ENCODE measurements around the gene BRSK2. TPM values are rescaled to one million over a fixed set of nuclear protein-coding genes. Genes with fewer than 3 reads are reported as not detected.
A peak's percentile ranks its signal among the peaks of the same experiment; 100 is the strongest.
"Not testable (repeated sequence)": the region's sequence is repeated elsewhere in the genome, so short reads cannot be mapped to it uniquely, and the experiment has no call there.

The BRSK2 gene
- total and polyA plus RNA-seq, 2 experiments from 2014 or later, result 4.7 to 13.6 TPM

DNA sequence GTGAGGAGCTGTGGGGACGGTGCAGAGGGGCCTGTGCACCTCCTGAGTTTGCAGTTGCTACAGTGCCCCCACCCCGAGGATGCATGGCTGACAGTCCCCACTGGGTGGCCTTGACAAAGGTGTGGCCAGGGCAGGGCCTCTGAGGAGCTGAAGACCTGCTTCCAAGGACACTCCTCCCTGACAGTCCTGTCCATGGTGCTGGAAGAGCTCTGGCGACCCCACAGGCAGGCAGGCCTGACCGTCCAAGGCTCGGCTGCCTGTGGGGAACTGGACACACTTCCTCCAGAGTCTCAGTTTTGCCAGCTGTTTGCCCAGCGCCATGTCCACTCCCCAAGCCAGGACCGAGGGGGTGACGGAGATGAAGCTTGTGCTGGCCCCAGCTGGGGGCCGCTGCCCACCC is 32.7 kb downstream of the BRSK2 start:
- Histone ChIP-seq H3K9me2 (replicated peaks; ENCODE audit: insufficient read depth) (no peaks in the 10 kb centered on the region), H3K4me3 (no peak overlapping the region), H4K20me1 (ENCODE audit: insufficient read depth, poor library complexity, severe bottlenecking) (no peaks in the 10 kb centered on the region), H3K4me2 (no peak overlapping the region), H2AFZ (no peak overlapping the region), H3K27me3 (no peaks in the 10 kb centered on the region), H3K27ac (no peak overlapping the region), H3K79me2 (no peaks in the 10 kb centered on the region), H3K9me3 (ENCODE audit: low read depth) (no peaks in the 10 kb centered on the region), H3K4me1 (ENCODE audit: insufficient read depth) (no peaks in the 10 kb centered on the region), H3K36me3 (replicated peaks; ENCODE audit: insufficient read depth, low read depth) (no peaks in the 10 kb centered on the region)
- 67% methylated on average over 9 of the region's 9 CpGs for WGBS (ENCODE audit: low lambda C conversion rate, missing lambda C conversion rate)
- TF ChIP-seq, protein P1, sequence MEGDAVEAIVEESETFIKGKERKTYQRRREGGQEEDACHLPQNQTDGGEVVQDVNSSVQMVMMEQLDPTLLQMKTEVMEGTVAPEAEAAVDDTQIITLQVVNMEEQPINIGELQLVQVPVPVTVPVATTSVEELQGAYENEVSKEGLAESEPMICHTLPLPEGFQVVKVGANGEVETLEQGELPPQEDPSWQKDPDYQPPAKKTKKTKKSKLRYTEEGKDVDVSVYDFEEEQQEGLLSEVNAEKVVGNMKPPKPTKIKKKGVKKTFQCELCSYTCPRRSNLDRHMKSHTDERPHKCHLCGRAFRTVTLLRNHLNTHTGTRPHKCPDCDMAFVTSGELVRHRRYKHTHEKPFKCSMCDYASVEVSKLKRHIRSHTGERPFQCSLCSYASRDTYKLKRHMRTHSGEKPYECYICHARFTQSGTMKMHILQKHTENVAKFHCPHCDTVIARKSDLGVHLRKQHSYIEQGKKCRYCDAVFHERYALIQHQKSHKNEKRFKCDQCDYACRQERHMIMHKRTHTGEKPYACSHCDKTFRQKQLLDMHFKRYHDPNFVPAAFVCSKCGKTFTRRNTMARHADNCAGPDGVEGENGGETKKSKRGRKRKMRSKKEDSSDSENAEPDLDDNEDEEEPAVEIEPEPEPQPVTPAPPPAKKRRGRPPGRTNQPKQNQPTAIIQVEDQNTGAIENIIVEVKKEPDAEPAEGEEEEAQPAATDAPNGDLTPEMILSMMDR (IDR thresholded peaks at IDR 0.05; ENCODE audit: poor library complexity), result no peak
- no peak for TF ChIP-seq EZH2 (IDR thresholded peaks at IDR 0.05; ENCODE audit: borderline replicate concordance)
- no peak for TF ChIP-seq EZH2phosphoT487 (IDR thresholded peaks at IDR 0.05; ENCODE audit: low read depth, severe bottlenecking, unreplicated experiment)
- peak; percentile 45 for DNase-seq (ENCODE audit: low spot score)

DNA sequence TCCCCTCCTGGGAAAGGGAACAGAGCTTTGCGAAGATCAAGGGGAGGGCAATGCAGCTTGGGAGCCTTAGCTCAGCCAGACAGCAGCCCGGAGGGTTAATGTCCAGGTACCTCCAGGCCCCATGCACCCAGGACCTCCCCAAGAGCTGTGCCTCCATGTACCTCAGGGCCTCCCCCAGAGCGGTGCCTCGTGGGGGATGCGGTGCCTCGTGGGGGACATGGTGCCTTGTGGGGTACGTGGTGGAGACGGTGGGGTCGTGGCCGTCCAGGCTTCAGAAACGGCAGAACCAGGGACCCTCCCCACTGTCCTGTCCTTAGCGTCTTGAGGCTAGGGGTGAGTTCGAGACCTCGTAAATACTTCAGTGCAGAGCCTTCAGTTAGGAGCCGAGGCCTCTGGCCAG is 33.2 kb downstream of the BRSK2 start:
- Histone ChIP-seq H3K27me3 (no peaks in the 10 kb centered on the region), H4K20me1 (ENCODE audit: insufficient read depth, poor library complexity, severe bottlenecking) (no peaks in the 10 kb centered on the region), H3K9me2 (replicated peaks; ENCODE audit: insufficient read depth) (no peaks in the 10 kb centered on the region), H3K79me2 (no peaks in the 10 kb centered on the region), H3K27ac (no peak overlapping the region), H3K4me3 (no peak overlapping the region), H3K4me1 (ENCODE audit: insufficient read depth) (no peaks in the 10 kb centered on the region), H3K9me3 (ENCODE audit: low read depth) (no peaks in the 10 kb centered on the region), H2AFZ (no peak overlapping the region), H3K36me3 (replicated peaks; ENCODE audit: insufficient read depth, low read depth) (no peaks in the 10 kb centered on the region), H3K4me2 (no peak overlapping the region)
- no peak for DNase-seq (ENCODE audit: low spot score)
- TF ChIP-seq EZH2 (IDR thresholded peaks at IDR 0.05; ENCODE audit: borderline replicate concordance), result no peak
- TF ChIP-seq, protein P1 (IDR thresholded peaks at IDR 0.05; ENCODE audit: poor library complexity), result no peak
- TF ChIP-seq EZH2phosphoT487 (IDR thresholded peaks at IDR 0.05; ENCODE audit: low read depth, severe bottlenecking, unreplicated experiment), result no peak
- 95% methylated on average over 15 of the region's 15 CpGs for WGBS (ENCODE audit: low lambda C conversion rate, missing lambda C conversion rate)

DNA sequence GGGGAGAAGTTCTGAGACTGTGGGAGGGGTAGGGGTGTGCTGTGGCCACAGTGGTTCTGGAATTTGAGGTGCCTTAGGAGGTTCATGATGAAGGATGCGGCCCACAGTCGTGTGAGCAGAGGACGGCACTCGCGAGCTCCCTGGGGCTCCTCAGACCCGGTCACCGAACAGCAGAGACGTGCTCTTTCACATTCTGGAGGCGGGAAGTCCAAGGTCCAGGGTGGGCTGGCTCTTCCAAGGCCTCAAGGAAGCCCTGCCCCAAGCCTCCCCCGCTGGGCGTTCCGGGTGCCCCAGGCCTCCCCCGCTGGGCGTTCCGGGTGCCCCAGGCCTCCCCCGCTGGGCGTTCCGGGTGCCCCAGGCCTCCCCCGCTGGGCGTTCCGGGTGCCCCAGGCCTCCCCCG is 33.7 kb downstream of the BRSK2 start:
- not testable (repeated sequence) for H3K4me1 ChIP-seq (ENCODE audit: insufficient read depth); H4K20me1 ChIP-seq (ENCODE audit: insufficient read depth, poor library complexity, severe bottlenecking); H3K4me2 ChIP-seq; H3K9me2 ChIP-seq (replicated peaks; ENCODE audit: insufficient read depth); H3K79me2 ChIP-seq; H2AFZ ChIP-seq; H3K36me3 ChIP-seq (replicated peaks; ENCODE audit: insufficient read depth, low read depth); H3K4me3 ChIP-seq; H3K27me3 ChIP-seq; H3K27ac ChIP-seq; H3K9me3 ChIP-seq (ENCODE audit: low read depth); DNase-seq (ENCODE audit: low spot score)
- WGBS (ENCODE audit: low lambda C conversion rate, missing lambda C conversion rate), result 90% methylated on average over 8 of the region's 22 CpGs

DNA sequence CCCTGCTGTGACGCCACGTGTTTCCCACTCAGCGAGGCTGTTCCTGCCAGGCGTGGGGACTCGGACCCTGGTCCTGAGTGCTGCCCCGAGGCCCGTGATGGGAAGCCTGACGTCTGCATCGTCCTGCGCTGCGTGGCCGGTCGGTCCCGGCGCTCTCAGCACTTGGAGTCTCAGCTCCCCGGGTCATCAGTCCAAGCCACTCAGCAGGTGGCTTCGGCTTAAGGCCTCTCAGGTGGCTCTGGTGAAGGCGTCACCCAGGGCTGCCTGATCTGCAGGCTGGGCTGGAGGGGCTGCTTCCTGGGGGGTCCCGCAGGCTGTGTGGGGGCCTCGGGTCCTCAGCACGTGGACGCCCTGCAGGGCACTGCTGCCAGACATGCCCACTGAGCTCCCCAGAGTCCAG is 35.3 kb downstream of the BRSK2 start:
- TF ChIP-seq EZH2phosphoT487 (IDR thresholded peaks at IDR 0.05; ENCODE audit: low read depth, severe bottlenecking, unreplicated experiment) (no peak), EZH2 (IDR thresholded peaks at IDR 0.05; ENCODE audit: borderline replicate concordance) (no peak)
- TF ChIP-seq, protein P1 (IDR thresholded peaks at IDR 0.05; ENCODE audit: poor library complexity), result no peak
- Histone ChIP-seq H3K79me2 (no peaks in the 10 kb centered on the region), H3K4me2 (no peak overlapping the region), H3K4me3 (no peak overlapping the region), H3K27me3 (no peaks in the 10 kb centered on the region), H3K9me3 (ENCODE audit: low read depth) (no peaks in the 10 kb centered on the region), H3K4me1 (ENCODE audit: insufficient read depth) (no peaks in the 10 kb centered on the region), H3K27ac (no peak overlapping the region), H3K36me3 (replicated peaks; ENCODE audit: insufficient read depth, low read depth) (no peaks in the 10 kb centered on the region), H2AFZ (no peak overlapping the region), H4K20me1 (ENCODE audit: insufficient read depth, poor library complexity, severe bottlenecking) (no peaks in the 10 kb centered on the region), H3K9me2 (replicated peaks; ENCODE audit: insufficient read depth) (no peaks in the 10 kb centered on the region)
- no peak for DNase-seq (ENCODE audit: low spot score)
- 97% methylated on average over 22 of the region's 22 CpGs for WGBS (ENCODE audit: low lambda C conversion rate, missing lambda C conversion rate)
